HL-60/S4 treated with phorbol 12-myristate 13-acetate at 8.2 ng/mL for 4 days and 3 days (cell line): ENCODE measurements around the gene NTN4.
"Not testable (repeated sequence)": the region's sequence is repeated elsewhere in the genome, so short reads cannot be mapped to it uniquely, and the experiment has no call there.

Experiments used
- in situ Hi-C: fragments of 300-500 bp; cut with MboI; formaldehyde crosslinking; loops from 2 replicates; pipeline ENCODE4 v1.15.0; 2022; ENCODE audit warnings: low sequenced_read_pairs

The NTN4 gene

DNA sequence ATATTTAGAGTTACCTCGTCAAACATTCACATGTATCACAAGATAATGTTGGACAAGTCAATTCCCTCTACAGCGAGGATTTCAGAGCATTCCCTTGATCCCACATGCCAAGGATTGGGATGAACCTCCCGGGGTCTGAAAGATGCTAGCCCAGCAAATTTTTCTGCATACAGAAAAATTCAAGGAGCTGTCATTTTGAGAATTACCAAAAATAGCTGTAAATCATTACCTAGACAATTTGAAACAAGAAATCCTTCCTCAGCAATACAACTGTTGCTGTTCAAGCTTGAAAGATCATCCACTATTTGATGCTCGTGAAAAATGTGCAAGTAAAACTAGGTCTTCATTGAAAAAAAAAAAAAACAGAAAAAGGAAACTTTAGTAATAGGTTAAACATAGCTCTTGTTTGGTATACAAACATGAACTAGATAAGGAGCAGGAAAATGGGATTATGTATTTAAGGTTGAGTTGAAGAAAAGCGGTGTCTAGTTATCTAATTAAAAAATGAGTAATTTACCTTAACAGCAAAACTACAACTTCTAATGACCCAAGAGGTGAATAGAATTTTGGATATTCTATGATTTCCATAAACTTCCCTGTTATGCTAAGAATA is 73.1 kb downstream of the NTN4 start:
- in situ Hi-C loops, result no loop called here

DNA sequence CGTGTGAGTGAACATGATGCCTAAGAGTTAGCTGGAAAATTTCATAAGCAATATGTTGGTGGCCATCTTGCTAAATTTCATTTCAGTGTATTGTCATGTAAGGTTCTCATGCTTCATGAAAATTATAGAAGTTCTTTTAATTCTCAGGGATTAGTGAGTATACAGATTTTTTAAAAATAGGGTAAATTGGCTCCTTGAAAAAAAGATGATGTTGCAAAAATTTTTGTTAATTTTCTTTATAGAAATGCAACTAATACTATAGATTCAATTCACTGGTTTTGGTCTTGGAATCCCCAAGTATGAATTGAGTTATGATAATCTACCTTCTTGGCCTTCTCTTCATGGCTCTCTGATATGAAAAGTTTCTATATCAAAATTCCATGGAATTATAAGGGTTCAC is 75.4 kb downstream of the NTN4 start:
- in situ Hi-C loops, result no loop called here

DNA sequence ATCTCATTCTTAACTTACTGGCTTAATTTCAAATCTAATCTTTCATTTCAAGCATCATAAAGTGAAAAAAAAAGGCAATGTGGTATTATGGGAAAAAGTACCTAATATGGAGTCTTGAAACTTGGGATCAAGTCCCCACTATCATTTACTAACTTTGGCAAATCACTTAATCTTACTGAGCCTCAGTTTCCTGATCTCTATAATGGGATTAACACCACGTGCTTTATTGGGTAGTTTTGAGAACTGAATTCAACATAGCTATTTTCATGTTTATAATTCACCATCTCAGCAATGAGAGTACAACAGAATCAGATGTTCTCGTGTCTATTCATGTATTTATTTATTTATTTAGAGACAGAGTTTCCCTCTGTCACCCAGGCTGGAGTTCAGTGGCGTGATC is 78.3 kb downstream of the NTN4 start:
- in situ Hi-C loops, result no loop called here

DNA sequence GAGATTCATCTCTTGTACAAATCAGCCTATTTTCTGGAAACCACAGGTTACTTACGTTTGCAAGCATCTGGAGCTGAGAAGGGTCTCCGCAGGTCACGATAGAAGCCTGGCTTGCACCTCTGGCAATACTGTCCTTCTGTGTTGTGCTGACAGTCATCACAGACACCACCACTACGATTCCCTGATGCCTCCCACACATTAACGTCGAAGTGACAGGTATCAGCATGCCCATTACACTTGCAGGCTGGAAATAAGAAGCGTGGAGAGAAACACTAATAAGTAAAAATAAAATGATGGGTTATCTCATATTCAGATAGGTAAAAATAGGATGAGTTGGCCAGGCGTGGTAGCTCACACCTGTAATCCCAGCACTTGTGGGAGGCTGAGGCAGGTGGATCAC is 80.2 kb downstream of the NTN4 start:
- in situ Hi-C loops, result no loop called here

DNA sequence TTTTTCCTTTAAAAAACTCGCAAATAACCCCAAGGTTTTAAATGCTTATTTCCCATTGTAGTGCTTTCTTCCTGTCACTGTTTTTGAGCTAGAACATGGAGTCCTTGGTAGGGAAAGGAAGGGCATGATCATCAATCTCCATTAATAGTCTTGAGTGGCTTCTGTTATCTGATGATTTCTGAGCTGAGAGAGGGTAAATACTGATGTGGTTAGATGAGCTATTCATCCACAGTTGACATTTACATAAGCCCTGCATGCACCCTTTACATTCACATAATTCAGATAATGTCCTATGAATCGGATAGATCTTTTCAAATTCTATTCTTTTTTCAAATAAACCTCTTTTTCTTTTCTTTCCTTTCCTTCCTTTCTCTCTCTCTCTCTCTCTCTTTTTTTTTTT is 81.4 kb downstream of the NTN4 start:
- in situ Hi-C loops, result no loop called here

DNA sequence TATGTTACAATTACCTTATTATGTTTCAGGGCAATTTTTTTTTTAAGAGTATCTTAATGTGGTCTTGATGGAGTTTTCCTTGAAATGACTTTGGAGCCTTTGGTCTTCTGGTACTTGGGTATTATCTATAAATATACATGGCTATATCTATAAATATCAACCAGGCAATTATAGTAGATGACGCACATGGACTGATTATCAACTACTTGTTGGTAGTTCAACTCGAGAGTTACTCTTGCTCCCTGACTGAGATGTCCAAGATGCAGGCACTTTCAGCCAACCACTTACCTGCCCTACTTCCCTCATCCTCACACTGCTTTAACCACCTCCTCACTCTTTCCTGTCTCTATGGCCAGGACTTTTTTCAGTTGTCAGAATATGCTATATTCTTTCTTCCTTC is 85.4 kb downstream of the NTN4 start:
- in situ Hi-C loops, result no loop called here

DNA sequence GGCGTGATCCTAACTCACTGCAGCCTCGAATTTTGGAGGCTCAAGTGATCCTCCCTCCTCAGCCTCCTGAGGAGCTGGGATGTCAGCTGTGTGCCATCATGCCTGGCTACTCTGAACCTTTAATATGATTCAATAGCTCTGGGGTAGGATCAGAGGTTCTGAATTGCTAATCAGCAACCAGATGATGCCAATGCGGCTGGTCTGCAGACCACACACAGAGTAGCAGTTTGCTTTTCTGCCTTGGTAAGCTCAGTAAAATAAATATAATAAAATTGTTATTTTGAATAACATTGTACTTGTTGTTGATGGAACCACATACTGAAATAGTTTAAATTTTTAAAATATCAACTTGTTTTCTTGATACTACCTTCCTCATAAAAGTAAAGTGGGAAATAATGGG is 86.6 kb downstream of the NTN4 start:
- in situ Hi-C loops, result no loop called here

DNA sequence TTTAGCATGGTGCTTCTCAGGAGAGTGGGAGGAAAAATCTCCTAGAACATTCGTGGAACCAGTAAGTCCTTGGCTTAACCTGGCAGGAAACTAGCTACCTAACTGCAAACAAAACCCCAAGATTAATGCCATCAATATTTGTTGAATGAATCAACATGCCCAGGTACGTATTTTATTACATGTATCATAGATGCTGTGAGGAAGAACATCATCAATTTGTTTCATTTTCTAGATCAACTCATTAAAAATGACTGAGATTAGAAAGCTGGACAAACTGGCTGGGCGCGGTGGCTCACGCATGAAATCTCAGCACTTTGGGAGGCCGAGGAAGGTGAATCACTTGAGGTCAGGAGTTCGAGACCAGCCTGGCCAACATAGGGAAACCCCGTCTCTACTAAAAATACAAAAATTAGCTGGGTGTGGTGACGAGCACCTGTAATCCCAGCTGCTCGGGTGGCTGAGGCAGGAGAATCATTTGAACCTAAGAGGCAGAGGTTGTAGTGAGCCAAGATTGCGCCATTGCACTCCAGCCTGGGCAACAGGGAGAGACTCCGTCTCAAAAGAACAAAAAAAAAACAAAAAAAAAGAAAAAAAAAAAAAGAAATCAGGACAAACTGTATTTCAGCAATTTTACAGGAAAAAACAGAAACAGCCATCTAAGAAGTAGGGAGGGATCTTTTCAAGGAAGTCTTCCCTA is 88.7 kb downstream of the NTN4 start:
- in situ Hi-C loops, result no loop called here

DNA sequence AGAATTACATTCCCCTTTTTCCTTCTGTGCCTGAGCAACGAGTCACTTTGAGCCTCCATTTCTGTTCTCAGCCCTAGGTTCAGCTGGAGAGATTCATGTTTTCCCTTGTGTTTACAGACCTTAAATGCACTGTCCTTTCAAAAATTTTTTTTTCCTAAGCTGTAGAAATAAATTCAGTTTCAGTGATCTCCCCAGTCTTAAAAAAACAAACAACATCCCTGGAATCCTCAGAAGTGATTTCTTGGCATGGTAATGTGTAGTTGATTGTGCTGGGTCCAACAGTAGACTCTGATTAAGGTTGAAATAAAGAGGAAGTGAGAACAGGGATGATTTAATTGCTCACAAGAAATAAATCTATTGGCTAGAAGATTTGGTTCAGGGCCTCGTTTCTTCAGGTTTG is 89.3 kb downstream of the NTN4 start:
- in situ Hi-C loops, result no loop called here

DNA sequence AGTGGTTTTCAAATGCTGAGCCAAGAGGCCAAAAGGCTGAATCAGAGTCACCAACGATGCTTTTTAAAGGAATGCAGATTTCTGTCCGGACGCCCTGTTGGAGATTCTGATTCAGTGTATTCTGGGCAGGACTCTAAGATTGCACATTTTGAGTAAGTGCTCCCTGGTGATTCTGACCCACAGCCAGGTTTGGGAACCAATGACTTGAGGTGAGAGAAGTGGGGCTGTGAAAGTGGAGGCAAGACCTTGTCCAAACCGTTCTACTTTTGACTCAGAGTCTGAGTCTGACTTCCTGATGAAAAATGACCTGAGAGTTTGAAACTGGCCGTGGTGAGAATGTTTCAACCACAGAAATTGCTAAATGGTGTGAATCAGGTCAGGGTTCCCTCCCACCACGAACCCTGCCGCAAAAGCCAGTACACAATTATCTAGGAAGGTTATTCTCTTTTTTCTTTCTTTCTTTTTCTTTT is 90.2 kb downstream of the NTN4 start:
- in situ Hi-C loops, result no loop called here

DNA sequence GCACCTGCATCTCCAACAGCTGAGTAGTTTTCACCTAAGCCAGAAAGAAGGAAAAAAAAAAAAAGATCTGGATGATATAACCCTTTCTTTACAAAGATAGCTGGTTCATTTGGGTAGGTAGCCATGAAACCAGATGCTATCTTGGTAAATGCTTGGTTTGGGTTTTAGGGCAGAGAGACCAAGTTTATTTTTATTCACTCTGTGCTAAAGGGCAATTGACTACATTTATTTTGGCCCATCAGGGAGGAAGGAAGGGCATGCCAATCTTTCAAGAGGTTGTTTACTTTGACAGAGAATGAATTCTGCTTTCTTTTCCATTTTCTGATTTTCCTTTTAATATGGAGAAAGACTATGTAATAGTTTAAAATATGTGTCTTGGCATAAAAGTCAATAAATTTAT is 91.0 kb downstream of the NTN4 start:
- in situ Hi-C loops, result no loop called here

DNA sequence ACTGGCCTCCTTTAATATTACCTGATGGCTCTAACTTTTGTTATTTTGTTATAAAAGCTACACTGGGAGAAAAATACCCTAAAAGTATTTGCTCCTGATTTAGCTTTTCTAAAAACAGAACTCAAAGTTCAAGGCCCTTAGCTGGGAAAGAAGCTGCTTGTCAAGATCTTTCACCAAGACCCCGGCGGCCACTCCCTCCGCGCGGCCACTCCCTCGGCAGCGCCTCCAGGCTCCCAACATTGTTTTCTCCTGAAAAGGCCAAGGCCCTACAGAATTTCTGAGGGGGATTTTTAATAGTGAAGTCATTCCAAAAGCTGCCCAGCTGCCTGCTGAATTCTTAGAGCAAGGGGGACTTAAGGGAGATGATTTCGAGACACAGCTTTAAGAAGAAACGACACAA is 96.4 kb downstream of the NTN4 start:
- in situ Hi-C loops, result no loop called here

DNA sequence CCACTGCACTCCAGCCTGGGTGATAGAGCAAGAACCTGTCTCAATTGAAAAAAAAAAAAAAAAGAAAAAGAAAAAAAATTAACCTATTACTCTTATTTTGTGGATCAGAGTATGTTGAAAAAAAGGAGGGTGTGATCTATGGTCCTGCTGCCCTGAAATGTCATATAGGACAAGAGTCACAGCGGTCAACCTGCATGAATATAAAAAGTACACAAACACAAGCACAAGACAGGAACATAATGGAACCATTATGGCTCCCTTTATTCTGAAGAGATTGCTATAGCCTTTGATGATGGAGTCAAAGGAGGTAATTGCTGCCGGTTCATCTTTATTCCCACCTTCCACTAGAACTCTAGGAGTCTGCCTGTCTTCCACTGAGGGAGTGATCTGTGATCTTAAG is 96.9 kb downstream of the NTN4 start:
- in situ Hi-C loops, result no loop called here

DNA sequence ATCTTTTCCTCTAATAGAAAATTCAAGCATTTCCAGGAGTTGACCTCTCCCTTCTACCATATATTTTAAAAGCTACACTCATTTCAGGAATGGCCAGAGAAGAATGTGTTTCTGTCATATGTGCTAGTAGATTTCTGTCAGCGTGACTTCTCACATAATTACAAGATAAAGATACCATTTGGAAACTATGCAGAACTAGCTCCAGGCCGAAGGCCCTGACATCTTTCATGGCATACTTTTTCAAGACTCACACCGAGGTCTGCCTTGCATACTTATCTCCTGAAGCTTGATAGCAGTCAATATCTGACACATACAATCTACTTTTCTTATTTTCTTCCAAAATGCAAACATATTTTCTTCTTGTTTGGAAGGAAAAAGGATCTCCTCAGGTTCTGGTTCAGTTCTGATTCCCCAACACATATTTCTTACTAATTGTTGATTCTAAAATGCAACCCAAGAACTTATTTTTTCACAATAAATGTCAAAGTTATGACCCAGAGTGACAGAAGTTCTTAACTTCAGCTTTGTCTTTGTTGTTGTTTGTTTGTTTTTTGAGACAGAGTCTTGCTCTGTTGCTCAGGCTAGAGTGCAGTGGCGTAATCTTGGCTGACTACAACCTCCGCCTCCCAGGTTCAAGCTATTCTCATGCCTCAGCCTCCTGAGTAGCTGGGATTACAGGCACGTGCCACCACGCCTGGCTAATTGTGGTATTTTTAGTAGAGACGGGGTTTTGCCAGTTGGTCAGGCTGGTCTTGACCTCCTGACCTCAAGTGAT is 99.5 kb downstream of the NTN4 start:
- in situ Hi-C loops, result no loop called here

DNA sequence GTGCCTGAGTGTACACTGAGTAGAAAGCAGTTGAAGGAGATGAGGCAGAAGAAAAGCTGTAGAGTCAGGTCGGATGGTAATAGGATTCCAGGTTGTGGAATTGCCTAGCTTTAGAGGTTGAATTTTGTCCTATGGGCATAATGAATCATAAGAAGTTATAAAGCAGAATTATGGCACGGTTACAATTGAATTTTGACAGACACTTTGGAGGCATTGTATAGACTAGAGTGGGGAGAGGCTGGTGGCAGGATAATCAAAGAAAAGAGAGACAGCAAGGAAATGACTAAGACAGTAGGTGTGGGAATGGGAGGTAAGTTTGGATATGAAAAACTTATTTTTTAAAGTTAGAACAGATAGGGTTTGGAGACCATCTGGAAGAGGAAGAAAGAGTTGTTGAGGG is 102.6 kb downstream of the NTN4 start:
- in situ Hi-C loops, result no loop called here

DNA sequence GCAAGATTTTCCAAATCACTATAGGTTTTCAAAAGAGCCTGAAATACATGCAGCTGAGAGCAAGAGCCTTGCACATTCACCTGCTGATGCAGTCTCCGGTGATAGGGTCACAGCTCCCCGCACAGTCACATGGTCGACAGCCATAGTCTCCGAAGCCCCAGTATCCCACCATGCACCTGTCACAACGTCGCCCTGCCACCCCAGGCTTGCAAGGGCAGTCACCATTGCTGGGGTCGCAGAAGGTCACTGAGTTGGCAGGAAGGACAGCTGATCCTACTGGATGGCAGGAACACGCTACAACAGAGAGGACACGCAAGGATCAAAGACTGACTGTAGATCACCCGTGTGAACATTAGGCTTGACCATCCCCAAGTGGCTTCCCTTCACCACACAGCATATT is 107.1 kb downstream of the NTN4 start:
- in situ Hi-C loops, result no loop called here

DNA sequence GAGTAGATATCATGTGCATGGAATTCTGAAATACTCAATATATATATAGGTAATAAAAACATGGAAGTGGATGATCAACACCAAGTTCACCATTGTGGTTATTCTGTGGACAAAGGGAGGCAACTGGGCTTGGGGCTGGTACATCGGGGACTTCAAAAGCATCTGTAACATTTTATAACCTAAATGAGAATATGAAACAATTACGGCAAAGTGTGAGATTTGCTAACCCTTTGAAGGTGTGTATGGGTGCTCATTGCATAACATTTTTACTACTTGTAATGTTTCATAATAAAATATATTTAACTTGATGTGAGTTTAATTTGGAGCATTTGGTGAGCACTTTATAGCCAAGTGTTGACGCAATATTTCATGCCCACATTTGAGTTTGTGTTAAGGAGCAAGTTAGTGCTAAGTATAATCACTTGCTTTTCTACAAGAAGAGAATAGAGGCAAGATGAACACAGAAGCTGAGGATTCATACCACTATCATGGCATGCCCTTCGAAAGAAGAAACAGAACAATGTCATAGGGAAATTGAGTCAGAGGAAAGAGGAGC is 109.3 kb downstream of the NTN4 start:
- in situ Hi-C loops, result no loop called here

DNA sequence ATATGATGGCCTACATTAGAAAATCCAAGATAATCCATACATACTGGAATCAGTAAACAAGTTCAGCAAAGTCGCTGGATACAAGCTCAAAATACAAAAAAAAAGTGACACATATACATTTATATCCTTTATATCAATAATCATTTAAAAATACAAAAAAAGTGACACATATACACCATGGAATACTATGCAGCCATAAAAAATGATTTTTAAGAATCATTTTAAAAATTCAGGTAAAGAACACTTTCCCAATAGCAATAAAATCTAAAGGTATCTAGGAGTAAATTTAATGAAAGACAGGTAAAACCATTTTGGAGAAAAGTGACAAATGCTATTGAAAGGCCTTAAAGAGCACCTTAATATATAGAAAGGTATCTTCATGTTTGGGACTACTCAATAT is 111.9 kb downstream of the NTN4 start:
- in situ Hi-C loops, result no loop called here

DNA sequence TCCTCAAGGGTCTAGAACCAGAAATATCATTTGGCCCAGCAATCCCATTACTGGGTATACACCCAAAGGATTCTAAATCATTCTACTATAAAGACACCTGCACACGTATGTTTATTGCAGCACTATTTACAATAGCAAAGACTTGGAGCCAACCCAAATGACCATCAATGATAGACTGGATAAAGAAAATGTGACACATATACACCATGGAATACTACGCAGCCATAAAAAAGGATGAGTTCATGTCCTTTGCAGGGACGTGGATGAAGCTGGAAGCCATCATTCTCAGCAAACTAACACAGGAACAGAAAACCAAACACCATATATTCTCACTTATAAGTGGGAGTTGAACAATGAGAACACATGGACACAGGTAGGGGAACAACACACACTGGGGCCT is 112.8 kb downstream of the NTN4 start:
- in situ Hi-C loops, result not testable (repeated sequence)

DNA sequence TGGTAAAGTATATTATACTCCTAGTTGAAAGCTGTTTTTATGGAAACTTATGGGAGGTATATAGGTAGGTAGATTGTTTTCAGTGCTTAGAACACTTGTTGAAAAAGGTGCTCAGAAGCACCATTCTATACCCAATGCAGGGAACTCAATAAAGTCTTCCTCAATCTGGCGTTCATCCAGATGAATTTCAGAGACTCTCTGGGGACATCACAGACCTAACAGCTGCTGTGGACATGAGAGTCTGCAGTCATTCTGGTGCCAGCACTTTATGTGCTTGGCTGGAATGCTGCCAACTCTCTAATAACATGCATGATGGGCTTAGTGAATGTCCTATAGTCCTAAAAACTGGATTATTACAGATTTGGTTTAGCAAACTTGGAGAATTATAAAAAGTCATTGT is 115.9 kb downstream of the NTN4 start:
- in situ Hi-C loops, result no loop called here

DNA sequence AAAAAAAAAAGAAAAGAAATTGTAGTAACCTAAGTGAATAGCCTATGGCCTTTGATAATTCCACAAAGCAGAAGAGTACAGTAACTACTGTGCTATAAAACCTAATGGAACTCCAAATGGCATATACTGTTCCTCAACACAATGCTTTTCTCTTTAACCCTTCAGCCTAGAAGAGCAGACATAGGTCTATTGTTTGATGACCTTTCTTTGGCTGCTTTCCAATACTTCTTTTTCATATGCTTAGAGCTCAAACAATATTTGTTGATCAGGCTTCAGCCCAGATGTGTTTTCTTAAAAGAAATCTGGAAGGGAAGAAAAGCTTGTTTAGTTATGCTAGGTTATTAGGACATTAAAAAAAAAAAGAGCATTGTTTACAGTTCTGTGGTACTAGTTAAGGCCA is 116.4 kb downstream of the NTN4 start:
- in situ Hi-C loops, result no loop called here

DNA sequence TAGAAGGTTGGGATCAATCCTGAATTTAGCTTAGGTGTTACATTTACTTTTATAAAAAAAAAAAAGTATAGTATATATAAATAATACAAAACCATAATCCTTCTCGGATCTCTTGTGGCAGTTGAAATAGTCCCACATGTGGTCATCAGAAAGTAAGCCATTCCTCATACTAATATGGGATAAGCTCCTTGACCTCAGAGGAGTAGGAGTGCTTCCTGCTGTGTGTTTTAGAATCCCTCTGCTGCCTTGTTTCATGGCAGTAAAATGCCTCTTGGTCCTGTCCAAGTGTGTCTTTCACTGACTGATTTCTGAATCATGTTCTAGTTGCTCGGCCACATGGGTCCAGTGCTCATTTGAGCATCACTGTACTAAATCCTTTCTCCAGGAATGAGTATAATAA is 117.0 kb downstream of the NTN4 start:
- in situ Hi-C loops, result no loop called here
